Measurements from ENCODE around the gene TMC5.
"Not testable (repeated sequence)": the region's sequence is repeated elsewhere in the genome, so short reads cannot be mapped to it uniquely, and the experiment has no call there.

Gene TMC5

DNA sequence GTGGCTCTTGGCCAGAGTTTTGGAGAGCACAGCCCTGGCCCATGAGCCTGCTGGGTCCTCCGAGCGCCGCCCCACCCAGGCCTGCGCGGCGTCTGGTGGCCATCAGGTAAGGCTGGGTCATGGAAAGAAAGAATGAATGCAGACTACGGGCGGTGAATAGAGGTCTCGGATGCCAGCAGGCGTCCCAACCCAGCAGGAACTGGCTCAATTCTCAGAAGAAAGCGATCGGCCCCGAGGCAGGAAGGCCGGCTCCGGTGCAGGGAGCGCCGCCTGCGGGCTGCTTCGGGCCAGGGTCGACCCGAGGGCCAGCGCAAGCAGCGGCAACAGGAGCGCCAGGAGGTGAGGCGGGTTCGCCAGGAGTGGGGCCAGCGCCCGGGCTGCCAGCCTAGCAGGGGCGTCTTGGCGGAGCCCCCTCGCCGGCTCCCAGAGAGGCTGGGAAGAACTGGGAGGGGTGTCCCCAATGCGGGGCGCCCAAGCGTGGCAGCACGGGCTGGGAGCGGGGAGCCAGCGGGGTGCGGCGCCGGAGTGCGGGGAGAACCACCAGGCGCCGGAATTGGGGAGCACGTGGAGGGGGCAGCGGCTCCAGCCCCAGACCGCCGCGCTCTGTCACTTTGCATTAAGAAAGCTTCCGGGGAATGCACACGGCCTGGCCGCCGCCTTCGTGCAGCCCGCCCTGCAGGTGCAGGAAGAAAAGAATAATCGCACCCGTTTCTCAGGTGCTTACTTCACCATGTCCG lies 7.1 kb upstream of the TMC5 start:
- DNase-seq: no peak

- DNase-seq: no peak
Measured at GRCh38 chr16:19411298-19411697, 6.4 kb upstream of the TMC5 start.

- DNase-seq: not testable (repeated sequence)
Measured at GRCh38 chr16:19412055-19412454, 5.6 kb upstream of the TMC5 start.

DNA sequence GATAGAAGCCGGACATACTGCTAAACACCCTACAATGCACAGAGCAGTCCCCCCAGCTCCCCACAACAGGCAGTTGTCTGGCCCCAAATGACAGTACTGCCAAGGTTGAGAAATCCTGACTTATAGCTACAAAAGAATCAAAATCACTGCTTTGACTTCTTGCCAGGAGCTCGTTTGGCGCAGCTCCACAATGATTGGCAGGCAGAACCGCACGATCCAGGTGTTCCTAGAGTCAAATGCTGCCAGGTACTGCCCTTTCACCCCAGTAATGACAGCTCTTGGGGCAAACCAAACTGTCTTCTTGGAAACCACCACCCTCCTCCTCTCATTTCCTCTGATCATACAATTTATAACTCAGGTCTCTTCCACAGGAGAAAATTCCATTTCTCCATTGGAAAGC lies 2.2 kb upstream of the TMC5 start:
- DNase-seq: no peak

- no peak for DNase-seq
Measured at GRCh38 chr16:19415918-19416317, 1.8 kb upstream of the TMC5 start.

GRCh38 chr16:19418200-19418599 lies 517 bp downstream of the TMC5 start:
- DNase-seq: no peak

- DNase-seq: no peak
Measured at GRCh38 chr16:19419698-19420075, 2.0 kb downstream of the TMC5 start.

- no peak for DNase-seq
Measured at GRCh38 chr16:19424478-19424877, 6.8 kb downstream of the TMC5 start.

DNA sequence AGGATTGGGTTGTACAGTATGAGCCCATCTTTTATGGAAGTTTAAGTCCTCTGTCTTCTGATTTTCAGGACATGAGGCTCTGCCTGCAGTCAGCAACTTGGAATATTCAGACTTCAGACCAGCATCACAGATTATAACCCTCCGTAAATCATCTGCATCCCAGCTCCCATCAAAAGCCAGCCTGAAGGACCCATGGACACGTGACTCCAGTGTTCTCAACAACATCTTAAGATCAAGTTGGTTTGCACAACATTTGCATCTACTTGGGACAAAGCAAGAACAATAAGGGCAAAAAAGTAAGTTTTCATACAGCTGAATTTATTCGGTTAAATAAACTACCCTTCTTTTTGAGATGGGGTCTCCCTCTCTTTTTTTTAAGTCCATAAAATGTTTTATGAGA lies 12.7 kb downstream of the TMC5 start:
- DNase-seq: no peak

GRCh38 chr16:19431636-19432340 lies 14.1 kb downstream of the TMC5 start:
- DNase-seq: no peak

- DNase-seq: no peak
Measured at GRCh38 chr16:19432429-19432828, 14.7 kb downstream of the TMC5 start.

GRCh38 chr16:19434584-19434983 lies 16.9 kb downstream of the TMC5 start:
- no peak for DNase-seq

GRCh38 chr16:19436540-19436939 lies 18.9 kb downstream of the TMC5 start:
- DNase-seq: no peak

DNA sequence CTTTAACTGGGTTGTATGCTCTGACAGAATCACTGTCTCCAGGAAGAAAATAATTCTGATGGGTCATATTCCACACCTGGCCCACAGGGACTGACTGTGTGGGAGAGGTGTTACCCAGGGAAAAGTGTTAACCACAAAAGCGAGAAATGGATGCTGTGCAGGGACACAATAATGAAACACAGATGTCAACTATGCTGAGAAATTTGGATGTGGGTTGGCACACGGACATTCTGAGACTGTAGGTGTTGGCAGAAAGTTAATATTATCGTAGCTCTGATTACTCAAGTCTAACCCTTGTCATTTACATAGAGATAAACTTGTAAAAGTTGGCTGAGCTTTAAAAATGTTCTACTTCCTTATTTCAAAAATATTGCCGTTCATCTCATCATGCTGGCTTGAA lies 19.6 kb downstream of the TMC5 start:
- no peak for DNase-seq

GRCh38 chr16:19438739-19439138 lies 21.1 kb downstream of the TMC5 start:
- no peak for DNase-seq

DNA sequence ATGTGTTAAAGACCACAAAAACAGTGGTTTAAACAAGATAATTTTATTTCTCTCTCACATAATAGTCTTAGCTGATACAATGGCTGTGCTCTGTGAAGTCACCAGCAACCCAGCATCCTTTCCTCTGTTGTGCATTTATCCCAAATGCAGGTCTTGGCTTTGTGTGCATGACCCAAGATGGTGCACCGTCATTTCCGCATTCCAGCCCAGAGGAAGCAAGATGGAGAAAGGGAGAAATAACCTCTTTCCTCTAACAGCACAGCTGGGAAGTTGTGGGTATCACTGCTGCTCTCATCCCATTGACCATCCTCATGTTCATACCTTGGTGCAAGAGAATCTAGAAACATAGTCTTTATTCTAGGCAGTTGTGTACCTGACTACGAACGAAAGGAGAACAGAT lies 21.8 kb downstream of the TMC5 start:
- no peak for DNase-seq

DNA sequence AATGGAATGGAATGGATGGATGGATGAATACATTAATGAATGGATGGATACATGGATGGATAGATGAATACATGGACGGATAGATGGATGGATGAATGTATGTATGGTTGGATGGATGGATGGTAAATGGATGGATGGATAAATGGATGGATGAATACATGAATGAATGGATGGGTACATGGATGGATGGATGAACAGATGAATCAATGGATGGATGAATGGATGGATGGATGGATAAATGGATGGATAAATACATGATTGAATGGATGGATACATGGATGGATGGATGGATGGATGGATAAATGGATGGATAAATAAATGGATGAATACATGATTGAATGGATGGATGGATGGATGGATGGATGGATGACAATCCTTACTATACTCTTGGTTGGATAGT lies 26.0 kb downstream of the TMC5 start:
- DNase-seq: no peak

GRCh38 chr16:19446300-19446846 lies 28.7 kb downstream of the TMC5 start:
- no peak for DNase-seq

- DNase-seq: no peak
Measured at GRCh38 chr16:19446886-19447285, 29.2 kb downstream of the TMC5 start.

GRCh38 chr16:19450186-19450585 lies 32.5 kb downstream of the TMC5 start:
- DNase-seq: no peak

DNA sequence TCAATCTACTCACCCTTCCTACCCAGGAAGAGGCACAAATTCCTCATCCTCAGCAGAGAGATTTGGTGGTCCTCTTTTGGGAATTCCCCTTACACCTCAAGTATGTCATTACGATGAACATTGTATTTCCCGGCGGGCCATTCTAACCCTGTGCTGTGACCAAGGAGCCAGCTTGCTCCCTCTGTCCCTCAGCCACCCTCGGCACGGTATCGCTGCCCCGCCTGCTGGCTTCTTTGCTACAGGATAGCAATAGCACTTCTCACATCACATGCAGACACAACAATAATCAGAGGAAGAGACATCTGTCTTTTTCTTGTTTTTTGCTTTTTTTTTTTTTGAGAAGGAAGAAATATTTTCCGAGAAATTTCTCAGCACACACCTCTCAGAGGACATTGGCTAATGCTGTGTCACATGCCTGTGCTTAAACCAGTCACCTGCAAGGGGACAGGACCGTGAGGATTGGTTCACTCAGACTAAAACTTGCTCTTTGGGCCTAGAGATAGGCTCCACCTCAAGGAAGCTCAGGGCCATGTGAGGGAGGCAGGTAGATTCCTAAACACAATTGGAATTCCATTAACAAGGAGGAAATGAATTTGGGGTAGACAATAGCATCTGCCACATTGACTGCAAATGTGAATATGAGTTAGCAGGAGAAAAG lies 41.2 kb downstream of the TMC5 start:
- no peak for DNase-seq

GRCh38 chr16:19460397-19460796 lies 42.7 kb downstream of the TMC5 start:
- no peak for DNase-seq

DNA sequence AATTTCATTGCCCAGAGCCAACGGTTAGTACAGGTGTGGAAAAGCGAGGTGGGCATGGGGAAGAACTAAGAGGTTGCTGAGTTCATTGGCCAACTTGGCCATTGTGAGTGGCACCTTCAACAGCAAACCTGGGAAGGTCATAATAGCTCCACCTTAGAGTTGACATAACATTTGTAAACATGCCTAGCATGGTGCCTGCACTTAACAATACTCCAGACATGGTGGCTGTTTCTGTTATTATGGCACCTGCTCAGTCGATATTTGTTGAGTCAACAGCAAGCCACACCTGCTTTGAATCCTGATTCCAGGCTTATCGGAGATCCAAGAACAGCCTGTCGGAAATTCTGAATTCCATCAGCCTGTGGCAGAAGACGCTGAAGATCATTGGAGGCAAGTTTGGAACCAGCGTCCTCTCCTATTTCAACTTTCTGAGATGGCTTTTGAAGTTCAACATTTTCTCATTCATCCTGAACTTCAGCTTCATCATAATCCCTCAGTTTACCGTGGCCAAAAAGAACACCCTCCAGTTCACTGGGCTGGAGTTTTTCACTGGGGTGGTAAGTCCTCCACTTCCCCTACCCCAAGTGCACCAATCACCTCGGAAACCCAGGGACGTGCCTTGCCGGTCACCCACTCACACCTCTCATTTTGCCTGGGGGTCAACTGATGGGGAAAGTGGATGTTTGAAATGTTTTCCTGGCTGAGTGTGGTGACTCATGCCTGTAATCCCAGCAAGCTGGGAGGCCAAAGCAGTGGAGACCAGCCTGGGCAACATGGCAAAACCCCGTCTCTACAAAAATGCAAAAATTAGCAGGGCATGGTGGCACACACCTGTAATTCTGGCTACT lies 46.0 kb downstream of the TMC5 start:
- no peak for DNase-seq

All from midbrain (tissue), 1 donor.